Kasumi-1 (cell line): Measurements from ENCODE around the gene RIMS3.

Source experiments
- DNase-seq, 2 experiments: peaks; one replicate each; lab custom pipeline; 2025; lab: John Stamatoyannopoulos, UW

Gene RIMS3

DNA sequence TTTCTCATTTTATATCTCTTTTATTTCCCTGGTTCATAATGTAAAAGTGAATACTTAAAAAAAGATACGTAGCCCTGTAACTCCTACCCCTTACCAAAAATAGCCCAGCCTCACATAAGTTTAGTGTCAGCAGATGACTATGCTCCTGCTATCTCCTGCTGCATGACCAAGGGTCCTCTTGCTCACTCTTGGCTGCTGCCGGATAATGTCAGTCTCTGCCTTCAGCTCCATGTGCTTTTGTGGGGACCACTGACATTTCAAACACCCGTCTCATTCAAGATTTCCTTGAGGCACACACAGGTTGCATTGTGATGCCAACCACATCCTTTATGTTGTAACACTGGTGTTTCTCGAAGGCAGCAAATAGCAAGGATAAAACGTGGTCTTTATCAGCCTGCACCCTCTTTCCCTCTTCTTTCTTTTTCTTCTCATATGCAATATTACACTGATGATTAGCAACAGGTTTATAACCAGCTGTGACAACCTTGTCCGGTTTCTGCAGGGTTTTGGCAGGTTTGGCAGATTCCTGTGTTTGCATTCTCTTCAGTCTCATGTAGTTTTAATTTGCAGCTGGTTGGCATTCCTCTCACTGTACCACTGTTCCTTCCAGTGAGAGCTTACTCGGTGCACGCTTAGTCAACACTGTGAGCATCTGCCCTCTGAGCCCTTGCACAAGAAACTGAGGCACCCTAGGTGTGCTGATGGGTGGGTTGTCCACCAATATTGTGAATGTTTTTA, 71.9 kb downstream of the RIMS3 start:
- peak in 1 of 2 experiments; percentile 10 for DNase-seq

DNA sequence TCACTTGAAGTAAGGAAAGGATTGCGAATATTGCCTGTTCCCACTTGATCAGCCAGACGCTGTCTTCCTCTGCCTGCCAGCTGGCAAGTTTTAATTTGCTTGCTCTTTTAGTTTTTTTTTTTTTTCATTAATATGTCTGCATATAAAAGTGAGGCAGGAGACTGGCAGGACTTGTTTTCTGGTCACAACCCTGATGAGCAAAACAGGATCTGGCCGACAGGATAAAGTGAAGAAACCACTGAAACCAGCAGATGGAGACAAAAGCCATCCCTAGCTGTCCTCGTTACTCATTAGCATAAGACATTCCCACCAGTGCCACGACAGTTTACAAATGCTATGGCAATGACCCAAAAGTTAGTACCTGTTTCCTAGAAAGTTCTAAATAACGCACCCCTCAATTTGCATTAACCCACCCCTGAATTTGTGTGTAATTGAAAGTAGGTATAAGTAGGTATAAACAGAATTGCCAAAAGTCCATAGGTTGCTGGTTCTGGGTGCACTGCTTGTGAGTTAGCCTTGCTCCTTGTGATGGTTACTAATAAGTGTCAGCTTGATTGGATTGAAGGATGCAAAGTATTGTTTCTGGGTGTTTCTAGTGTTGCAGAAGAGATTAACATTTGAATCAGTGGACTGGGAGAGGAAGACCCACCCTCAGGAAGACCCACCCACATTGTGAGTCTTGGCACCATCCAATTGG, 73.2 kb downstream of the RIMS3 start:
- peak; percentile 63 to 78 for DNase-seq

DNA sequence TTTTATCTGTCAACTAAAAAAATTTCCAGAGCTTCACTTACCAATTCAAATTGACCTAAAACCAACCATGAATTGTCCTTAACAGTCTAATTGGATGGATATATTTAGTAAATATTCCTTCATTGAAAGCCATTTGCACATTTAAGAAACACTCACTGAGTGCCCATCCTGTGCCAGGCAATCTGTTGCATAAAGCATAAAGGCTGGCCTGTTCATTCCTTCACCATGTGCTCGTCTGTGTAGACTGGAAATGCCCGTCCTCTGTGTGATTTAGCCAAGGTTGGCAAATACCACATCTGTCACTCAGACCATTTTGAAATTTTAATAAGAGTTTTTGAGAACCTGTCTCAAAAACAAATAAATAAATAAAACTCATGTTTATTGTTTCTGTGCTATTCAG, 76.9 kb downstream of the RIMS3 start:
- DNase-seq = no peak

DNA sequence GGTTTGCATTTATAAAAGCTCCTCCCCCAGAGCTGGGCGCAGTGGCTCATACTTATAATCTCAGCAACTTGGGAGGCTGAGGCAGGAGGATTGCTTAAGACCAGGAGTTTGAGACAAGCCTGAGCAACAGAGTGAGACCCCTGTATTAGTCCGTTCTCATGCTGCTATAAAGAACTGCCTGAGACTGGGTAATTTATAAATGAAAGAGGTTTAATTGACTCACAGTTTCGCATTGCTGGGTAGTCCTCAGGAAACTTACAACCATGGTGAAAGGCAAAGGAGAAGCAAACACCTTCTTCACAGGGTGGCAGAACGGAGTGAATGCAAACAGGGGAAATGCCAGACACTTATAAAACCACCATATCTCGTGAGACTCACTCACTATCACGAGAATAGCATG, 81.5 kb downstream of the RIMS3 start:
- no peak for DNase-seq

DNA sequence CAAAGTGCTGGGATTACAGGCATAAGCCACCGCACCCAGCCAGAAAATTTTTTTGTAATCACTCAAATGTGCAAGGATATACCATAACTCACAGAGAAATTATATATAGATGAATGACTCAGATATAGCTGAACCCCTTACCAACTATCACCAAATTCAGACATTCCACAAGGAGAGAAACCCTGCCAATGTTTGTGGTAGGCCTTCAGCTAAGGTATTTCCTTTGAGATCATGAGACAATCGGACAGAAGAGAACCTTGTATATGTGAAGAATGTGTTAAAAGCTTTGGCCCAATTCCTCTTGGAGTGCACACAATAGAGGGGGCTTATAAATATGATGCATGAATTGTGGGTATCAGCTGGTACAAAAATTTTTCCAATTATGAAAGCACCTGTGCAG, 83.4 kb downstream of the RIMS3 start:
- no peak for DNase-seq

DNA sequence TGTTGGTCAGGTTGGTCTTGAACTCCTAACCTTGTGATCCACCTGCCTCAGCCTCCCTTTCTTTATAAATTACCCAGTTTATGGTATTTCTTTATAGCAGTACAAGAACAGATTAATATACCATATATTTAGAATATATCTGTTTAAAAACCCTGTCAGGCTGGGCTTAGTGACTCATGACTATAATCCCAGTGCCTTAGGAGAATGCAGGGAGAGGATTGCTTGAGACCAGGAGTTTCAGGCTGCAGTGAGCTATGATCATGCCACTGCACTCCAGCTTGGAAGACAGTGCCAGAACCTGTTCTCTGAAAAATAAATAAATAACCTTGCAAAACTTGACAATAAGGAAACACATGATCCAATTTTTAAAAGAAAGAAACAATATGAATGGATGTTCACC, 90.1 kb downstream of the RIMS3 start:
- DNase-seq = no peak

DNA sequence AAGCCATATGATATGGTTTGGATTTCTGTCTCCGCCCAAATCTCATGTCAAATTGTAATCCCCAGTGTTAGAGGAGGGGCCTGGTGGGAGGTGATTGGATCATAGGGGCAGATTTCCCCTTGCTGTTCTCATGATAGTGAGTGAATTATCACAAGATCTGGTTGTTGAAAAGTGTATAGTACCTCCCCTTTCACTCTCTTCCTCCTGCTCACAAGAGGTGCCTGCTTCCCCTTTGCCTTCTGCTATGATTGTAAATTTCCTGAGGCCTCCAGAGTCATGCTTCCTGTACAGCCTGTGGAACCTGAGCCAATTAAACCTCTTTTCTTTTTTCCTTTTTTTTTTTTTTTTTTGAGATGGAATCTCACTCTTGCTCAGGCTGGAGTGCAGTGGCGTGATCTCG, 90.7 kb downstream of the RIMS3 start:
- peak; percentile 85 to 86 for DNase-seq
